Lung (tissue), 12 donors: ENCODE data around the gene ALDH18A1. TPM values are rescaled to one million over a fixed set of nuclear protein-coding genes. Genes with fewer than 3 reads are reported as not detected.

Source experiments
- ATAC-seq: fragments of 200-7000 bp; cut with Tn5 transposase; one replicate; pipeline ENCODE4 v1.9.1; 2020; ENCODE audit warnings: moderate number of reproducible peaks; ENCODE audit not compliant: insufficient read depth, low FRiP score
- DNase-seq, 3 donors: peaks; one replicate each; pipeline ENCODE4 v3.0.0-alpha.2; 2013 to 2017
- H3K27ac ChIP-seq, 2 donors: one replicate each; pipeline ENCODE4 v1.5.1; 2013; ENCODE audit warnings: mild to moderate bottlenecking in 2 of 2, moderate library complexity in 2 of 2, control low read depth in 1 of 2, inconsistent platforms in 1 of 2, low read depth in 1 of 2, low read length in 1 of 2
- H3K27me3 ChIP-seq, 3 donors: one replicate each; pipeline ENCODE4 v1.5.1; 2013; ENCODE audit warnings: low read length in 2 of 3; ENCODE audit not compliant: control insufficient read depth in 3 of 3, insufficient read depth in 3 of 3
- H3K36me3 ChIP-seq, 4 donors: one replicate each; pipeline ENCODE4 v1.5.1; 2013; ENCODE audit warnings: low read length in 4 of 4, mild to moderate bottlenecking in 1 of 4, moderate library complexity in 1 of 4; ENCODE audit not compliant: control insufficient read depth in 4 of 4, insufficient read depth in 4 of 4
- H3K4me1 ChIP-seq, 5 donors: one replicate each; pipeline ENCODE4 v1.5.1; 2013; ENCODE audit warnings: low read length in 5 of 5, mild to moderate bottlenecking in 2 of 5, moderate library complexity in 1 of 5; ENCODE audit not compliant: control insufficient read depth in 5 of 5, insufficient read depth in 5 of 5
- H3K4me3 ChIP-seq: one replicate; pipeline ENCODE4 v1.5.1; 2013; ENCODE audit warnings: mild to moderate bottlenecking, control low read depth, moderate library complexity
- H3K9ac ChIP-seq, 2 donors: one replicate each; pipeline ENCODE4 v1.5.1; 2013; ENCODE audit warnings: low read length in 2 of 2, control low read depth in 1 of 2; ENCODE audit not compliant: insufficient read depth in 1 of 2
- H3K9me3 ChIP-seq, 4 donors: one replicate each; pipeline ENCODE4 v1.5.1; 2013; ENCODE audit warnings: low read length in 3 of 4, mild to moderate bottlenecking in 1 of 4, moderate library complexity in 1 of 4; ENCODE audit not compliant: control insufficient read depth in 4 of 4, insufficient read depth in 3 of 4
- CTCF ChIP-seq: IDR thresholded peaks from 2 replicates; pipeline ENCODE4 v1.5.1; 2012; ENCODE audit warnings: mild to moderate bottlenecking; ENCODE audit errors: control extremely low read depth, extremely low read depth
- WGBS, 2 donors: extraction: QIAGEN DNeasy Blood & Tissue Kit; methylation state at CpG; one replicate each; pipeline ENCODE4 v1.1.7; 2013; 5-methylcytosine and 5-hydroxymethylcytosine counted together
- polyA plus RNA-seq, 2 donors: library from polyadenylated mRNA; stranded (reverse); fragments of 200-250 nt; gene quantifications; one replicate each; pipeline ENCODE4 v1.2.1, GENCODE V29; 2013
- total RNA-seq, 2 donors: library from RNA; depleted of rRNA in 1 of 2; stranded (reverse); fragments of >200 nt in 1 of 2; gene quantifications; one replicate each; pipeline ENCODE4 v1.2.1, GENCODE V29; 2014 to 2021
- donor health status: control.
- donor health status: control.
- donor health status: Bipolar disorder and iron deficiency.
- donor health status: healthy.
- donor health status: DM: yes; HTN: yes; CAD: no.

ALDH18A1 gene
- total and polyA plus RNA-seq, 4 donors: 12.6 to 44.5 (median 30.2) TPM

GRCh38 chr10:95691281-95691680, 34.8 kb upstream of the ALDH18A1 start:
- TF ChIP-seq CTCF: no peak
- Histone ChIP-seq H3K27me3 (no peaks in the 10 kb centered on the region), H3K4me3 (no peak overlapping the region), H3K36me3 (peaks cover 12 to 31% (median 22%) of the 10 kb centered on the region in 4 donors), H3K27ac (no peak overlapping the region), H3K9me3 (no peaks in the 10 kb centered on the region), H3K9ac (no peak overlapping the region), H3K4me1 (peaks cover 0 to 14% (median 0%) of the 10 kb centered on the region in 5 donors)
- DNase-seq (no peak), ATAC-seq (no peak)
- 93 to 94% methylated on average over 2 of the region's 2 CpGs for WGBS, 2 donors

- peaks cover 25 to 42% (median 28%) of the 10 kb centered on the region in 4 donors for H3K36me3 ChIP-seq
- no peak for TF ChIP-seq CTCF
- no peaks in the 10 kb centered on the region for H3K27me3 ChIP-seq
- DNase-seq (no peak), ATAC-seq (no peak)
- H3K4me3 ChIP-seq: no peak overlapping the region
- H3K27ac ChIP-seq: no peak overlapping the region
- H3K9me3 ChIP-seq: no peaks in the 10 kb centered on the region
- peaks cover 0 to 14% (median 0%) of the 10 kb centered on the region in 5 donors for H3K4me1 ChIP-seq
- H3K9ac ChIP-seq: no peak overlapping the region
- 81 to 88% methylated on average over 2 of the region's 2 CpGs for WGBS, 2 donors
These were observed 32.1 kb upstream of the ALDH18A1 start for GRCh38 chr10:95688648-95689047.

- DNase-seq: no peak
- H3K36me3 ChIP-seq: peaks cover 31 to 49% (median 33%) of the 10 kb centered on the region in 4 donors
- H3K4me3 ChIP-seq: no peak overlapping the region
- H3K4me1 ChIP-seq: no peaks in the 10 kb centered on the region
- H3K27ac ChIP-seq: no peak overlapping the region
- H3K27me3 ChIP-seq: no peaks in the 10 kb centered on the region
- no peak for ATAC-seq
- H3K9ac ChIP-seq: no peak overlapping the region
- H3K9me3 ChIP-seq: no peaks in the 10 kb centered on the region
- no peak for TF ChIP-seq CTCF
These were observed 27.5 kb upstream of the ALDH18A1 start for GRCh38 chr10:95683966-95684365.
